Activated CD4-positive, alpha-beta T cell treated with anti-CD3 and anti-CD28 coated beads, Interleukin-2, amount 10 ng/mL, durations not matched to agents 24 days and 14 days (primary cell): ENCODE data around the gene GPC5. TPM values are rescaled to one million over a fixed set of nuclear protein-coding genes. Genes with fewer than 3 reads are reported as not detected.
"Not testable (repeated sequence)": the region's sequence is repeated elsewhere in the genome, so short reads cannot be mapped to it uniquely, and the experiment has no call there.

ENCODE experiments used
- DNase-seq: peaks from one replicate; pipeline ENCODE4 v3.0.0; 2022
- H3K27ac Mint-ChIP-seq: one replicate; pipeline ENCODE4 v1.8.0; 2022; ENCODE audit warnings: mild to moderate bottlenecking, mixed read lengths
- H3K27me3 Mint-ChIP-seq: one replicate; pipeline ENCODE4 v1.8.0; 2022; ENCODE audit warnings: mixed read lengths
- H3K36me3 Mint-ChIP-seq: one replicate; pipeline ENCODE4 v1.8.0; 2022; ENCODE audit warnings: low read depth, mild to moderate bottlenecking, mixed read lengths
- H3K4me1 Mint-ChIP-seq: one replicate; pipeline ENCODE4 v1.8.0; 2021; ENCODE audit warnings: mixed read lengths
- H3K4me3 Mint-ChIP-seq: one replicate; pipeline ENCODE4 v1.8.0; 2022; ENCODE audit warnings: mild to moderate bottlenecking, moderate library complexity, mixed read lengths
- H3K9me3 Mint-ChIP-seq: one replicate; pipeline ENCODE4 v1.8.0; 2021; ENCODE audit warnings: mixed read lengths
- intact Hi-C: fragments of 100-400 bp; cut with micrococcal nuclease; formaldehyde crosslinking; loops from one replicate; pipeline ENCODE4 v1.15.1; 2023
- total RNA-seq: library from RNA; stranded (reverse); gene quantifications from 2 replicates; pipeline ENCODE4 v1.2.3, GENCODE V29; 2022

The GPC5 gene
- total RNA-seq, 1 donor from 2014 or later = not detected

GRCh38 chr13:92436924-92437323 lies 1038.5 kb downstream of the GPC5 start:
- no peaks in the 10 kb centered on the region for H3K36me3 Mint-ChIP-seq
- no peak overlapping the region for H3K4me3 Mint-ChIP-seq
- H3K4me1 Mint-ChIP-seq = no peaks in the 10 kb centered on the region
- H3K9me3 Mint-ChIP-seq = no peaks in the 10 kb centered on the region
- intact Hi-C loops = no loop called here
- H3K27ac Mint-ChIP-seq = no peak overlapping the region
- DNase-seq = no peak
- H3K27me3 Mint-ChIP-seq = no peaks in the 10 kb centered on the region

GRCh38 chr13:92444244-92444643 lies 1045.8 kb downstream of the GPC5 start:
- intact Hi-C loops = no loop called here
- Mint-ChIP-seq H3K4me3 (no peak overlapping the region), H3K9me3 (peaks cover 6% of the 10 kb centered on the region), H3K27me3 (no peaks in the 10 kb centered on the region), H3K4me1 (no peaks in the 10 kb centered on the region), H3K36me3 (no peaks in the 10 kb centered on the region), H3K27ac (no peak overlapping the region)
- DNase-seq = no peak

GRCh38 chr13:92451060-92451459 lies 1052.6 kb downstream of the GPC5 start:
- intact Hi-C loops = no loop called here
- Mint-ChIP-seq H3K36me3 (no peaks in the 10 kb centered on the region), H3K4me1 (no peaks in the 10 kb centered on the region), H3K9me3 (peaks cover 6% of the 10 kb centered on the region), H3K27me3 (no peaks in the 10 kb centered on the region), H3K27ac (no peak overlapping the region), H3K4me3 (no peak overlapping the region)
- no peak for DNase-seq

GRCh38 chr13:92452840-92453239 lies 1054.4 kb downstream of the GPC5 start:
- Mint-ChIP-seq H3K4me3 (no peak overlapping the region), H3K9me3 (no peaks in the 10 kb centered on the region), H3K27ac (no peak overlapping the region), H3K27me3 (no peaks in the 10 kb centered on the region), H3K4me1 (no peaks in the 10 kb centered on the region), H3K36me3 (no peaks in the 10 kb centered on the region)
- no peak for DNase-seq
- intact Hi-C loops = no loop called here

- Mint-ChIP-seq H3K27ac (no peak overlapping the region), H3K4me1 (no peaks in the 10 kb centered on the region), H3K27me3 (no peaks in the 10 kb centered on the region), H3K9me3 (no peaks in the 10 kb centered on the region), H3K36me3 (no peaks in the 10 kb centered on the region), H3K4me3 (no peak overlapping the region)
- no peak for DNase-seq
- intact Hi-C loops = no loop called here
These were observed 1060.9 kb downstream of the GPC5 start for GRCh38 chr13:92459306-92459705.

- no peak for DNase-seq
- H3K36me3 Mint-ChIP-seq = no peaks in the 10 kb centered on the region
- no peaks in the 10 kb centered on the region for H3K4me1 Mint-ChIP-seq
- no peaks in the 10 kb centered on the region for H3K9me3 Mint-ChIP-seq
- H3K27me3 Mint-ChIP-seq = no peaks in the 10 kb centered on the region
- H3K4me3 Mint-ChIP-seq = no peak overlapping the region
- H3K27ac Mint-ChIP-seq = no peak overlapping the region
- intact Hi-C loops = no loop called here
These were observed 1062.1 kb downstream of the GPC5 start for GRCh38 chr13:92460479-92460878.

GRCh38 chr13:92461402-92461801 lies 1063.0 kb downstream of the GPC5 start:
- intact Hi-C loops = no loop called here
- H3K27ac Mint-ChIP-seq = no peak overlapping the region
- no peaks in the 10 kb centered on the region for H3K36me3 Mint-ChIP-seq
- no peaks in the 10 kb centered on the region for H3K27me3 Mint-ChIP-seq
- no peak for DNase-seq
- no peaks in the 10 kb centered on the region for H3K4me1 Mint-ChIP-seq
- no peak overlapping the region for H3K4me3 Mint-ChIP-seq
- no peaks in the 10 kb centered on the region for H3K9me3 Mint-ChIP-seq

- no peak for DNase-seq
- no peaks in the 10 kb centered on the region for H3K36me3 Mint-ChIP-seq
- H3K27ac Mint-ChIP-seq = no peak overlapping the region
- intact Hi-C loops = no loop called here
- no peak overlapping the region for H3K4me3 Mint-ChIP-seq
- no peaks in the 10 kb centered on the region for H3K9me3 Mint-ChIP-seq
- H3K27me3 Mint-ChIP-seq = no peaks in the 10 kb centered on the region
- H3K4me1 Mint-ChIP-seq = no peaks in the 10 kb centered on the region
These were observed 1063.4 kb downstream of the GPC5 start for GRCh38 chr13:92461831-92462230.

- DNase-seq = no peak
- Mint-ChIP-seq H3K27ac (no peak overlapping the region), H3K27me3 (no peaks in the 10 kb centered on the region), H3K4me3 (no peak overlapping the region), H3K9me3 (no peaks in the 10 kb centered on the region), H3K36me3 (no peaks in the 10 kb centered on the region), H3K4me1 (no peaks in the 10 kb centered on the region)
- intact Hi-C loops = no loop called here
These were observed 1064.7 kb downstream of the GPC5 start for GRCh38 chr13:92463134-92463533.

GRCh38 chr13:92473765-92474475 lies 1075.5 kb downstream of the GPC5 start:
- H3K27me3 Mint-ChIP-seq = no peaks in the 10 kb centered on the region
- intact Hi-C loops = no loop called here
- no peak overlapping the region for H3K4me3 Mint-ChIP-seq
- H3K4me1 Mint-ChIP-seq = no peaks in the 10 kb centered on the region
- no peaks in the 10 kb centered on the region for H3K36me3 Mint-ChIP-seq
- no peak overlapping the region for H3K27ac Mint-ChIP-seq
- H3K9me3 Mint-ChIP-seq = peaks cover 4% of the 10 kb centered on the region
- DNase-seq = no peak

GRCh38 chr13:92480387-92480786 lies 1082.0 kb downstream of the GPC5 start:
- no peak overlapping the region for H3K4me3 Mint-ChIP-seq
- no peaks in the 10 kb centered on the region for H3K27me3 Mint-ChIP-seq
- no peaks in the 10 kb centered on the region for H3K4me1 Mint-ChIP-seq
- intact Hi-C loops = no loop called here
- no peaks in the 10 kb centered on the region for H3K36me3 Mint-ChIP-seq
- no peak for DNase-seq
- no peak overlapping the region for H3K27ac Mint-ChIP-seq
- H3K9me3 Mint-ChIP-seq = peaks cover 14% of the 10 kb centered on the region

- H3K27me3 Mint-ChIP-seq, DNase-seq, H3K4me3 Mint-ChIP-seq, H3K36me3 Mint-ChIP-seq, H3K4me1 Mint-ChIP-seq, H3K27ac Mint-ChIP-seq, intact Hi-C loops: not testable (repeated sequence)
- H3K9me3 Mint-ChIP-seq = peaks cover 13% of the 10 kb centered on the region
These were observed 1084.4 kb downstream of the GPC5 start for GRCh38 chr13:92482790-92483189.

- Mint-ChIP-seq H3K9me3 (peaks cover 10% of the 10 kb centered on the region), H3K4me1 (no peaks in the 10 kb centered on the region), H3K36me3 (no peaks in the 10 kb centered on the region), H3K27me3 (no peaks in the 10 kb centered on the region), H3K27ac (no peak overlapping the region), H3K4me3 (no peak overlapping the region)
- no peak for DNase-seq
- intact Hi-C loops = no loop called here
These were observed 1085.5 kb downstream of the GPC5 start for GRCh38 chr13:92483894-92484293.

GRCh38 chr13:92487238-92487637 lies 1088.8 kb downstream of the GPC5 start:
- no peak overlapping the region for H3K4me3 Mint-ChIP-seq
- intact Hi-C loops = no loop called here
- no peak for DNase-seq
- H3K9me3 Mint-ChIP-seq = peaks cover 3% of the 10 kb centered on the region
- H3K4me1 Mint-ChIP-seq = no peaks in the 10 kb centered on the region
- no peaks in the 10 kb centered on the region for H3K27me3 Mint-ChIP-seq
- H3K36me3 Mint-ChIP-seq = no peaks in the 10 kb centered on the region
- H3K27ac Mint-ChIP-seq = no peak overlapping the region

- Mint-ChIP-seq H3K4me3 (no peak overlapping the region), H3K36me3 (no peaks in the 10 kb centered on the region), H3K27me3 (no peaks in the 10 kb centered on the region), H3K27ac (no peak overlapping the region), H3K4me1 (no peaks in the 10 kb centered on the region), H3K9me3 (no peaks in the 10 kb centered on the region)
- DNase-seq = no peak
- intact Hi-C loops = no loop called here
These were observed 1089.9 kb downstream of the GPC5 start for GRCh38 chr13:92488249-92488852.
